Measurements from ENCODE around the gene UCN3.
"Not testable (repeated sequence)": the region's sequence is repeated elsewhere in the genome, so short reads cannot be mapped to it uniquely, and the experiment has no call there.

Gene UCN3

DNA sequence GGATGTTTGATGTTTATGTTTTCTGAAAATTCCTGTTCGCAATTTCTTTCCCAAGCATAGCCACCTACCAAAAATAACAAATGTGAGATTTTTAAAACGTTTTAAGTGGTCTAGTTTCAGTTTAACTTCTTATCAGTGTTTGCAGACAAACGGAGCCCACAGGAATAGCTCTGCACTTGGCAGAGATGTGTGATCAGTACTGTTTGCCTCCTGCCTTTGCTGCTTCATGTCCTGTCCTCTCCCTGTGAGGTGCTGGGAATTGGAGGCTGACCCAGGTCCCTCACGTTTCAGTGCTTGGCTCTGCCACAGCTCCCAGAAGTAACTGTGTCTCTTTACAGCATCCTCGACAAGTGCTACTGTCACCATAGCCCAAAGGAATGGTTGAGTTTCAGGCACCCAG lies 1.2 kb downstream of the UCN3 start:
- no peak for DNase-seq

- no peak for DNase-seq
These were observed 4.8 kb downstream of the UCN3 start for GRCh38 chr10:5369362-5370158.

DNA sequence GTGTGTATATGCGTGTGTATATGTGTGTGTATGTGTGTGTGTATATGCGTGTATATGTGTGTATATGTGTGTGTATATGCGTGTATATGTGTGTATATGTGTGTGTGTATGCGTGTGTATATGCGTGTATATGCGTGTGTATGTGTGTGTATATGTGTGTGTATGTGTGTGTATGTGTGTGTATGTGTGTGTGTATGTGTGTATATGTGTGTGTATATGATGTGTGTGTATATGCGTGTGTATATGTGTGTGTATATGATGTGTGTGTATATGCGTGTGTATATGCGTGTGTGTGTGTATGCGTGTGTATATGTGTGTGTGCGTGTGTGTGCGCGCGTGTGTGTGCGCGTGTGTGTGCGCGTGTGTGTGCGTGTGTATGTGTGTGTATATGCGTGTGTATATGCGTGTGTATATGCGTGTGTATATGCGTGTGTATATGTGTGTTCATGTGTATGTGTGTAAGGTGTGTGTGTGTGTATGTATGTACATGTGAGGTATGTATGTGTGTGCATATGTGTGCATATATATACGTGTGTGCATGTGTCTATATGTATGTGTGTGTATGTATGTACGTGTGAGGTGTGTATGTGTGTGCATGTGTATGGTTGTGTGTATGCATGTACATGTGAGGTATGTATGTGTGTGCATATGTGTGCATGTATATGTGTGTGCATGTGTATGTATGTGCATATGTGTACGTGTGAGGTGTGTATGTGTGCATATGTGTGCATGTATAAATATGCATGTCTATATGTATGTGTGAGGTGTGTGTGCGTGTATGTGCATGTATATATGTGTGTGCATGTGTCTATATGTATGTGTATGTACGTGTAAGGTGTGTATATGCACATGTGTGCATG lies 6.0 kb downstream of the UCN3 start:
- no peak for DNase-seq

DNA sequence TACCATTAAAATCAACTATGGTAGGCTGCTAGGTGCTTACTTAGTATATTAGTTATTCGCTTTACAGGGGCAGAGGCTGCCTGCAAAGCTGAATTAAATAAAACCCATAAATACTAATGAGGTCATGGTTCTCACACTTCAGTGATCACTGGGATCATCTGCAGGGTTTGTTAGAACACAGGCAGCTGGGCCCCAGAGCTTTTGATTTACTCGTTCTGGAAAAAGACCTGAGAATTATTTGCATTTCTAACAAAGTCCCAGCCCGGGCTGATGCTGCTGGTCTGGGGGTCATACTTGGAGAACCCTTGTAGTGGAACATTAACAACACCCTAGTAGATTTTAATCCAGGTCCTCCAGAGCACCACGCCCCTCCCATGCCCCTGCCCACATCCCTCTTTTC lies 8.5 kb downstream of the UCN3 start:
- DNase-seq: no peak

DNA sequence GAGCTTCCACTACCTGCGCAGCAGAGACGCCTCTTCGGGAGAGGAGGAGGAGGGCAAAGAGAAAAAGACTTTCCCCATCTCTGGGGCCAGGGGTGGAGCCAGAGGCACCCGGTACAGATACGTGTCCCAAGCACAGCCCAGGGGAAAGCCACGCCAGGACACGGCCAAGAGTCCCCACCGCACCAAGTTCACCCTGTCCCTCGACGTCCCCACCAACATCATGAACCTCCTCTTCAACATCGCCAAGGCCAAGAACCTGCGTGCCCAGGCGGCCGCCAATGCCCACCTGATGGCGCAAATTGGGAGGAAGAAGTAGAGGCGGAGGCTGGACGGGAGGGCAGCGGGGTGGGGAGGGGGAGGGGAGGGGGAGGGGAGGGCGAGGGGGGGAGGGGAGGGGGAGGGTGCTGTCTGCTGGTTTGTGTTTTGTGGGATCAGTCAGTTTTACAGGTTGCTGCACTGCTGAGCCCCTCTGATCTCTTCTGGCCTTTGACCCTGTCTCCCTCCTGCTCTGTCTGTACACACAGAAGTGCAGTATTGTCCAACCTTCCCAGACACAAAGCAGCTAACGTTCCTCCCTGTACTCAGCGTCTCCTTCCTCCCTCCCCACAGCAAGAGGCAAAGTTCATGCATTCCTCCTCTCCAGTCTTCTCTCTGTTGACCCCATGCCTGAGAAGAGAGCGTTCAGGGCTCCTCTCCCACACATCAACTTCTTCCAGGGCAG lies 9.3 kb downstream of the UCN3 start:
- DNase-seq: no peak

- no peak for DNase-seq
These were observed 11.7 kb downstream of the UCN3 start for GRCh38 chr10:5376450-5376849.

DNA sequence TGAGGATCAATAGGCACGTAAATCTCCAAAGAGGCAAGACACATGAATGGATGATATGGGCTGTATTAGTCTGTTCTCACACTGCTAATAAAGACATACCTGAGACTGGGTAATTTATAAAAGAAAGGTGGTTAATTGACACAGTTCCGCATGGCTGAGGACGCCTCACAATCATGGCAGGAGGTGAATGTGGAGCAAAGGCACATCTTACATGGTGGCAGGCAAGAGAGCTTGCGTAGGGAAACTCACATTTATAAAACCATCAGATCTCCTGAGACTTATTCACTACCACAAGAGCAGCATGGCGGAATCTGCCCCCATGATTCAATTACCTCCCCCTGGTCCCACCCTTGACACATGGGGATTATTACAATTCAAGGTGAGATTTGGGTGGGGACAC lies 14.4 kb downstream of the UCN3 start:
- not testable (repeated sequence) for DNase-seq

DNA sequence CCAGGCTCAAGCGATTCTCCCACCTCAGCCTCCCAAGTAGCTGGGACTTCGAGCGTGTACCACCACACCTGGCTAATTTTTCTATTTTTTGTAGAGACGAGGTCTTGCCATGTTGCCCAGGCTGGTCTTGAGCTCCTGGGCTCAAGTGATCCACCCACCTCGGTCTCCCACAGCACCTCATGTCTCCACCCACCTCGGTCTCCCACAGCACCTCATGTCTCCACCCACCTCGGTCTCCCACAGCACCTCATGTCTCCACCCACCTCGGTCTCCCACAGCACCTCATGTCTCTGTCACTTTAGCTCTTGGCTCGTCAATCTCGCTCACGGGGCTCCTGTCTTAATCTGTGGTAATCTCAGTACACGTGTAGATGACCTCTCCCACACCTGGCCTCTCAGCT lies 15.6 kb downstream of the UCN3 start:
- not testable (repeated sequence) for DNase-seq

- DNase-seq: no peak
These were observed 16.4 kb downstream of the UCN3 start for GRCh38 chr10:5381187-5381586.

- DNase-seq: no peak
These were observed 20.5 kb downstream of the UCN3 start for GRCh38 chr10:5385224-5385623.

DNA sequence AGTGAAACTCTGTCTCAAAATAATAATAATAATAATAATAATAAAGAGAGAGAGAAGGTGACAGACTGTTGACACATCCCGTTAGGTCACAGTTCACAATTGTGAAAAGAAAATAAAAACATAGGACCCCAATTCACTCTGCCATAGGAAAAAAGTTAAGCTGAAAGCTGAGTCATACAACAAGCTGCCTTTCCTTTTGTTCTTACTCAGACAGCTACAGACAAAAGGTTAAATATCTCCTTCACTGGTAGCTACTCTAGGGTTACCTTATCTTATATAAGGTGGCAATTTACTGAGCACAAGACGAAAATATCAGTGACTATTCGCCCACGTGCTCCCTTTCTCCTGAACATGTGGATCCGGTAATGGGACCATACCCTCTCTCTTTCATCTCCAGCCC lies 22.4 kb downstream of the UCN3 start:
- no peak for DNase-seq

GRCh38 chr10:5390607-5391205 lies 25.9 kb downstream of the UCN3 start:
- no peak for DNase-seq

DNA sequence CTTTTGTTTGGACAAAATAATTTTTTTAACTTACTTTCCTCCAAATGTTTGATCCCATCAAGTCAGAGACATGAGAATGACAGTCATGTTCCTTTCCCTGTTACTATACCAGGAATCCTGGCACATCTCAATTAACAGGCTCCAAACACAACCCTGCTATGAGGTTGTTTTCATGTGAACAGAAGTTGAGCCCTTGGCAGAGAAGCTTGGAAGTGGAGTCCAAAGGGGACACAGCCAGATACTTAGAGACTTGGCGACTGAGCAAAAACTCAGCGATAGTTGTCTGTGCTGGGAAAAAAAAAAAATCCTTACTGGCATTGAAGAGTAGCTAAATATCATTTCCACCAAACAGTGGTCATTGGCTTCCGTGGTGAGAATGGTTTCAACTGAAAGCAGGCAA lies 27.0 kb downstream of the UCN3 start:
- DNase-seq: peak in 3 of 56 donors; percentile 4 to 19 (median 8)

- no peak for DNase-seq
These were observed 28.8 kb downstream of the UCN3 start for GRCh38 chr10:5393529-5393928.

GRCh38 chr10:5395168-5395567 lies 30.4 kb downstream of the UCN3 start:
- DNase-seq: no peak

- peak in 37 of 56 donors; percentile 3 to 86 (median 33) for DNase-seq
These were observed 32.0 kb downstream of the UCN3 start for GRCh38 chr10:5396556-5397300.

- DNase-seq: no peak
These were observed 34.6 kb downstream of the UCN3 start for GRCh38 chr10:5399332-5399731.

- DNase-seq: no peak
These were observed 35.9 kb downstream of the UCN3 start for GRCh38 chr10:5400468-5401240.

DNA sequence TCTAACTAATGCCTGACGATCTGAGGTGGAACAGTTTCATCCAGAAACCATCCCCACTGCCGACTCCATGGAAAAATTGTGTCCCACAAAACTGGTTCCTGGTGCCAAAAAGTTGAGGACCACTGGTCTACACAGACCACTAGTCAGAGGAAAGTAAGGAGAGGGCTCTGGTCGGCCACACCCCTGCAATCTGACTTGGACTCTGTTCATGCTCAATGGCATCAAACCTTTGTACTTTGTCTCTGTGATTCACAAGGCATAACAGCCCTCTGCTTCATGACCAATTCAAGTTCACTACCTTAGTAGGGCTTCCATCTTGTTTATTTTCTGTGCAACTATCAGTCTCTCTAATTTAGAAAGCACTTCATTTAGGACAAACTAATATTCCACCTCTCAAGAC lies 38.0 kb downstream of the UCN3 start:
- DNase-seq: no peak
